MCF 10A (cell line): ENCODE measurements around the gene CYP4V2. TPM values are rescaled to one million over a fixed set of nuclear protein-coding genes. Genes with fewer than 3 reads are reported as not detected.
A peak's percentile ranks its signal among the peaks of the same experiment; 100 is the strongest.

ENCODE experiments used
- Bru-seq: library from RNA; stranded (reverse); fragments of 400-500 nt; gene quantifications from one replicate; lab custom pipeline; 2021; lab: Mats Ljungman, UMichigan
- BruChase-seq, 2 experiments: library from RNA; stranded (reverse); fragments of 400-500 nt; gene quantifications; one replicate each; lab custom pipeline; 2021; lab: Mats Ljungman, UMichigan
- BruUV-seq: library from RNA; stranded (reverse); fragments of 400-500 nt; replicated peaks from 2 replicates; lab custom pipeline; 2021; lab: Mats Ljungman, UMichigan
- CTCF ChIA-PET: fragments of 300-600 bp; sonication (Branson Sonifier 250); formaldehyde crosslinking; extraction: SDS; loops from one replicate; lab custom pipeline; 2021; ENCODE audit warnings: antibody characterized with exemption, inconsistent platforms; lab: Yijun Ruan, JAX
- POLR2A ChIA-PET: fragments of 300-600, 350-650 bp; sonication (Branson Sonifier 250); formaldehyde crosslinking; extraction: SDS; loops from one replicate; lab custom pipeline; 2020; ENCODE audit warnings: antibody characterized with exemption, inconsistent platforms; lab: Yijun Ruan, JAX
- DNase-seq: peaks from one replicate; pipeline ENCODE4 v3.0.0-alpha.2; 2018; ENCODE audit not compliant: unreplicated experiment
- H3K27ac Mint-ChIP-seq: one replicate; pipeline ENCODE4 v1.8.0; 2022; ENCODE audit warnings: mild to moderate bottlenecking, low read depth, mixed read lengths; ENCODE audit not compliant: unreplicated experiment
- H3K27me3 Mint-ChIP-seq: one replicate; pipeline ENCODE4 v1.8.0; 2022; ENCODE audit warnings: mixed read lengths; ENCODE audit not compliant: insufficient read depth, unreplicated experiment
- H3K36me3 Mint-ChIP-seq: one replicate; pipeline ENCODE4 v1.8.0; 2022; ENCODE audit warnings: mild to moderate bottlenecking, moderate library complexity, mixed read lengths; ENCODE audit not compliant: insufficient read depth, unreplicated experiment
- H3K4me1 Mint-ChIP-seq: one replicate; pipeline ENCODE4 v1.8.0; 2022; ENCODE audit warnings: mixed read lengths; ENCODE audit not compliant: insufficient read depth, unreplicated experiment
- H3K4me3 Mint-ChIP-seq: one replicate; pipeline ENCODE4 v1.8.0; 2022; ENCODE audit warnings: mild to moderate bottlenecking, moderate library complexity, mixed read lengths; ENCODE audit not compliant: unreplicated experiment
- H3K9me3 Mint-ChIP-seq: one replicate; pipeline ENCODE4 v1.8.0; 2022; ENCODE audit warnings: mixed read lengths; ENCODE audit not compliant: unreplicated experiment
- intact Hi-C: fragments of 100-400 bp; cut with micrococcal nuclease; formaldehyde crosslinking; loops from 2 replicates; pipeline ENCODE4 v1.14.1; 2022
- long read RNA-seq: library from polyadenylated mRNA; stranded (forward); transcript quantifications from one replicate; pipeline ENCODE4 v2.0.0, GENCODE V29; 2022
- total RNA-seq: library from RNA; stranded (reverse); gene quantifications from 2 replicates; pipeline ENCODE4 v1.2.3, GENCODE V29; 2022
- TF ChIP-seq, protein P1 (sequence below): fragments of 200-600 bp; IDR thresholded peaks from one replicate; pipeline ENCODE4 v1.8.0; 2022; ENCODE audit warnings: antibody characterized with exemption, mild to moderate bottlenecking; ENCODE audit not compliant: unreplicated experiment

CYP4V2 gene
- total RNA-seq (22.1 and 30.2 TPM in 2 replicates), Bru-seq, nascent RNA (percentile 74 among the genes with signal in this experiment), BruChase-seq, experiment 1, labeled RNA remaining after a 6-hour chase (percentile 86 among the genes with signal in this experiment), BruChase-seq, experiment 2, labeled RNA remaining after a 2-hour chase (percentile 83 among the genes with signal in this experiment)
- long read RNA-seq, transcript CYP4V2-201 (11 exons, 2,042 nt): major isoform, 19 of 22 reads
- long read RNA-seq, partial matches to known transcripts: 2 of 22 reads
- long read RNA-seq, other reads (novel, unspliced or antisense): 1 of 22 reads

DNA sequence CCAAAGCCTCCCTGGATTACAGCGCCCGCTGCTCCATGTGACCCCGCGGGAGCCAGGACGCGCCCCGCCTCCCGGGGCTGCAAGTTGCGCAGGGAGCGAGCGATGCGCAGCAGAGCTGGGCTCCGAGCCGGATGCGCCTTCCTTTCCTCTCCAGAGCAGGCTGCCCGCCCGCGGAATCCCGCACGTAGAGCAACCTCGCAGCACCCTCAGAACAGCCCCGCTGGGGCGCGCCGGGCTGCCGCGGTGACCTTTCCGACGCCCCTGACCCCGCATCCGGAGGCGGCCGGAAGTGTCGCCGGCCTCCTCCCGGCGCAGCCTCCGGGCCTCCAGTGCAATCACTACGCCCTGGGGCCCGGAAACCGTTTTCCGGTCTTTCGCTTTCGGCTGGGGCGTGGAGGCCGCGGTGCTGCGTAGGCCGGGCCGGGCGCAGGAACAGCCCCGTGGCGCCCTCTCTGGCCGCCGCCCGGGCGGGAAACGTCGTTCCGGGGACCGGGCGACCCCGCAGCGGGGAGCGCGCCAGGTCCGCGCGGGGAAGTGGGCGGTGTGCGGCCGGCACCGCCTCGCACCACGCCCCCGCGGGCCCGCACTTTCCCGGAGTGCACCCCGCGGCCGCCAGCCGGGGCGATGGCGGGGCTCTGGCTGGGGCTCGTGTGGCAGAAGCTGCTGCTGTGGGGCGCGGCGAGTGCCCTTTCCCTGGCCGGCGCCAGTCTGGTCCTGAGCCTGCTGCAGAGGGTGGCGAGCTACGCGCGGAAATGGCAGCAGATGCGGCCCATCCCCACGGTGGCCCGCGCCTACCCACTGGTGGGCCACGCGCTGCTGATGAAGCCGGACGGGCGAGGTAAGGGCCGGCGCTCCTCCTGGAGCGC, at the start of gene CYP4V2:
TSS of gene CYP4V2 (plus strand) at position 368 of the 866 bp plus-strand sequence. CDS start at position 625, 257 bp downstream.
- Mint-ChIP-seq H3K9me3 (no peaks in the 10 kb centered on the region), H3K4me3 (peak within 1 kb of the TSS; percentile 87), H3K27me3 (no peaks in the 10 kb centered on the region), H3K27ac (peak within 1 kb of the TSS; percentile 51), H3K4me1 (no peaks in the 10 kb centered on the region), H3K36me3 (peaks cover 4% of the 10 kb centered on the region)
- intact Hi-C loops: loop anchor here (5.0 kb wide), 1 partner anchor 124 kb away; the partner anchor contains the start of gene TLR3
- TF ChIP-seq, protein P1, sequence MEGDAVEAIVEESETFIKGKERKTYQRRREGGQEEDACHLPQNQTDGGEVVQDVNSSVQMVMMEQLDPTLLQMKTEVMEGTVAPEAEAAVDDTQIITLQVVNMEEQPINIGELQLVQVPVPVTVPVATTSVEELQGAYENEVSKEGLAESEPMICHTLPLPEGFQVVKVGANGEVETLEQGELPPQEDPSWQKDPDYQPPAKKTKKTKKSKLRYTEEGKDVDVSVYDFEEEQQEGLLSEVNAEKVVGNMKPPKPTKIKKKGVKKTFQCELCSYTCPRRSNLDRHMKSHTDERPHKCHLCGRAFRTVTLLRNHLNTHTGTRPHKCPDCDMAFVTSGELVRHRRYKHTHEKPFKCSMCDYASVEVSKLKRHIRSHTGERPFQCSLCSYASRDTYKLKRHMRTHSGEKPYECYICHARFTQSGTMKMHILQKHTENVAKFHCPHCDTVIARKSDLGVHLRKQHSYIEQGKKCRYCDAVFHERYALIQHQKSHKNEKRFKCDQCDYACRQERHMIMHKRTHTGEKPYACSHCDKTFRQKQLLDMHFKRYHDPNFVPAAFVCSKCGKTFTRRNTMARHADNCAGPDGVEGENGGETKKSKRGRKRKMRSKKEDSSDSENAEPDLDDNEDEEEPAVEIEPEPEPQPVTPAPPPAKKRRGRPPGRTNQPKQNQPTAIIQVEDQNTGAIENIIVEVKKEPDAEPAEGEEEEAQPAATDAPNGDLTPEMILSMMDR: peak; percentile 22
- DNase-seq: peak; percentile 71
- BruUV-seq: no TSS peak
- ChIA-PET POLR2A (interaction anchor here (0.7 to 2.3 kb wide), 4 partner anchors 10 to 547 kb away, joined by 3 to 12 read pairs (median 8); partner anchors contain the start of gene TLR3), CTCF (interaction anchor here (0.7 to 1.3 kb wide), 4 partner anchors 11 to 54 kb away, joined by 3 to 4 read pairs (median 3); no protein-coding TSS in a partner anchor)

DNA sequence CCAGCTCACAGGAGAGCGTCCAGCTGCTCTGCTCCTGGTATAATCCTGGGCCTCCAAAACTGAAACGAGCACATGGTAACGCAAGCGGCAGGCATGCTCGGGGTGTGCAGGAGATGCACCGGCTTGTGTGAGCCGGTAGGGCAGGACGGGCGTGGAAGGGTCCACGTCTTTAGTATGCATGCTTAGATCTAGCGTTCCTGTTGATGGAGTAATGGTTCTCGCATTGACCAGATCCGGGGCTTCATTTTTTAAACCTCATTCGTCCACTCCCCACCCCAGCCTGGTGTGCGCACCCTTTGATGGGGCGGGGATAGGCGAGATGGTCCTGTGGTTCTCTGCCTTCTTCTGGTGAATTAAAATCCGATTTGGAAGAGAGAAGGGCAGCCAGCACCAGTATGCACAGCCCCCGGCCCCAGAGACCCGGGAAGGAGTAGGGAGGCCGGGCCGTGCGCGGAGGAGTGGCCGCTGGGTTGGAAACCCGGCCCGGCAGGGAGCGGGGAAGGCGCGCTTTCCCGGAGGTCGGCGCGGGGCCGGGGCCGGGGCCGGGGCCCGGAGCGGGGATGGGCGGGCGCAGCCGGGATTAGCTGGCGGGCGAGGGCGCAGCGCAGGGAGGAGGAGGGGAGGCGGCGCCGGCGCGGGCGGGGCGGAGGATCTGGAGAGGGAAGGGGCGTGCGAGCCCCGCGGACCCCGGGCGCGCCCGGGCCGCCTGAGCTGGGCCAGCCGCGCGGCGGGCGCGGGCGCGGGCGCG, 47.0 kb upstream of the CYP4V2 start:
- Mint-ChIP-seq H3K36me3 (no peaks in the 10 kb centered on the region), H3K27ac (no peak overlapping the region), H3K27me3 (no peaks in the 10 kb centered on the region), H3K4me1 (no peaks in the 10 kb centered on the region), H3K9me3 (no peaks in the 10 kb centered on the region), H3K4me3 (peak overlapping the region; percentile 70)
- TF ChIP-seq, protein P1: no peak
- BruUV-seq: no TSS peak
- intact Hi-C loops: no loop called here
- CTCF ChIA-PET: no interaction called here
- DNase-seq: peak; percentile 33
- POLR2A ChIA-PET: no interaction called here

DNA sequence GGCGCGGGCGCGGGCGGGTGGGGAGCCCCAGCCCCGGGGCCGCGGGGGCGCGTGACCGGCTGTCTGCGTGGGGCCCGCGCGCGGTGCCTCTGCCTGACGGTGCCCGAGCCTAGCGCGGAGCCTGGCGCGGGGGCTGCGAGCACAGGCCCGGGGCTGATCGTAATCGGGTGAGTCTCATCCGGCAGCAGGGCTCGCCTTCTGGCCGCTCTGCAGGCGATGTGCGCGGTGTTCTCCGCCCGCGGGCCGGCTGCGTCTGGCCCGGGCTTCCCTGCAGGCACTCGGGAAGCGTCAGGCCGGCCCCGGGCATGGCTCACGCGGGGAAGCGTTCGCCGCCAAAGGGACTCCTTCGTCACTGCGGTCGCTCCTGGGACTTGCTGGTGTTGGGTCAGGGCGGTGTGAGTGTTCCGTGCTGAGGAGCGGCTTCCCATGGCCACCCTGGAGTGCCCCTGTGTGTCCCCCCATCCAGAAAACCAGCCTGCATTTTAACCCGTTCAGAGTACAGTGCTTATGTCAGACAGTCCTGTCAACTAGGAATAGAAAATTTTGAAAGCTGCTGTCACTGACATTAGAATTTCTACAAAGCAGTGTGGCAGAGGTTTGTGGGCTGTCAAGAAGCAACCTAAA, 46.3 kb upstream of the CYP4V2 start:
- H3K4me1 Mint-ChIP-seq: no peaks in the 10 kb centered on the region
- intact Hi-C loops: no loop called here

More for the DNA sequence above, 46.3 kb upstream of the CYP4V2 start:
- H3K27ac Mint-ChIP-seq: no peak overlapping the region
- ChIA-PET POLR2A (no interaction called here), CTCF (no interaction called here)
- no peaks in the 10 kb centered on the region for H3K36me3 Mint-ChIP-seq
- no TSS peak for BruUV-seq
- H3K27me3 Mint-ChIP-seq: no peaks in the 10 kb centered on the region
- TF ChIP-seq, protein P1: no peak
- peak; percentile 23 for DNase-seq
- H3K4me3 Mint-ChIP-seq: peak overlapping the region; percentile 70
- H3K9me3 Mint-ChIP-seq: no peaks in the 10 kb centered on the region
